Lung (tissue), 12 donors: Measurements from ENCODE around the gene NPRL2. TPM values are rescaled to one million over a fixed set of nuclear protein-coding genes. Genes with fewer than 3 reads are reported as not detected.

ENCODE experiments used
- ATAC-seq: fragments of 200-7000 bp; cut with Tn5 transposase; one replicate; pipeline ENCODE4 v1.9.1; 2020; ENCODE audit warnings: moderate number of reproducible peaks; ENCODE audit not compliant: insufficient read depth, low FRiP score
- DNase-seq, 3 donors: peaks; one replicate each; pipeline ENCODE4 v3.0.0-alpha.2; 2013 to 2017
- H3K27ac ChIP-seq, 2 donors: one replicate each; pipeline ENCODE4 v1.5.1; 2013; ENCODE audit warnings: mild to moderate bottlenecking in 2 of 2, moderate library complexity in 2 of 2, control low read depth in 1 of 2, inconsistent platforms in 1 of 2, low read depth in 1 of 2, low read length in 1 of 2
- H3K27me3 ChIP-seq, 3 donors: one replicate each; pipeline ENCODE4 v1.5.1; 2013; ENCODE audit warnings: low read length in 2 of 3; ENCODE audit not compliant: control insufficient read depth in 3 of 3, insufficient read depth in 3 of 3
- H3K36me3 ChIP-seq, 4 donors: one replicate each; pipeline ENCODE4 v1.5.1; 2013; ENCODE audit warnings: low read length in 4 of 4, mild to moderate bottlenecking in 1 of 4, moderate library complexity in 1 of 4; ENCODE audit not compliant: control insufficient read depth in 4 of 4, insufficient read depth in 4 of 4
- H3K4me1 ChIP-seq, 5 donors: one replicate each; pipeline ENCODE4 v1.5.1; 2013; ENCODE audit warnings: low read length in 5 of 5, mild to moderate bottlenecking in 2 of 5, moderate library complexity in 1 of 5; ENCODE audit not compliant: control insufficient read depth in 5 of 5, insufficient read depth in 5 of 5
- H3K4me3 ChIP-seq: one replicate; pipeline ENCODE4 v1.5.1; 2013; ENCODE audit warnings: mild to moderate bottlenecking, control low read depth, moderate library complexity
- H3K9ac ChIP-seq, 2 donors: one replicate each; pipeline ENCODE4 v1.5.1; 2013; ENCODE audit warnings: low read length in 2 of 2, control low read depth in 1 of 2; ENCODE audit not compliant: insufficient read depth in 1 of 2
- H3K9me3 ChIP-seq, 4 donors: one replicate each; pipeline ENCODE4 v1.5.1; 2013; ENCODE audit warnings: low read length in 3 of 4, mild to moderate bottlenecking in 1 of 4, moderate library complexity in 1 of 4; ENCODE audit not compliant: control insufficient read depth in 4 of 4, insufficient read depth in 3 of 4
- CTCF ChIP-seq: IDR thresholded peaks from 2 replicates; pipeline ENCODE4 v1.5.1; 2012; ENCODE audit warnings: mild to moderate bottlenecking; ENCODE audit errors: control extremely low read depth, extremely low read depth
- WGBS, 2 donors: extraction: QIAGEN DNeasy Blood & Tissue Kit; methylation state at CpG; one replicate each; pipeline ENCODE4 v1.1.7; 2013; 5-methylcytosine and 5-hydroxymethylcytosine counted together
- polyA plus RNA-seq, 2 donors: library from polyadenylated mRNA; stranded (reverse); fragments of 200-250 nt; gene quantifications; one replicate each; pipeline ENCODE4 v1.2.1, GENCODE V29; 2013
- total RNA-seq, 2 donors: library from RNA; depleted of rRNA in 1 of 2; stranded (reverse); fragments of >200 nt in 1 of 2; gene quantifications; one replicate each; pipeline ENCODE4 v1.2.1, GENCODE V29; 2014 to 2021
- donor health status: control.
- donor health status: control.
- donor health status: Bipolar disorder and iron deficiency.
- donor health status: healthy.
- donor health status: DM: yes; HTN: yes; CAD: no.

NPRL2 gene
- total and polyA plus RNA-seq, 4 donors = 12.7 to 21.9 (median 17.2) TPM

GRCh38 chr3:50330330-50330729 lies 20.2 kb downstream of the NPRL2 start:
- Histone ChIP-seq H3K4me1 (peaks cover 2 to 22% (median 11%) of the 10 kb centered on the region in 5 donors), H3K36me3 (peaks cover 27 to 44% (median 35%) of the 10 kb centered on the region in 4 donors), H3K27me3 (no peaks in the 10 kb centered on the region), H3K9ac (no peak overlapping the region), H3K9me3 (no peaks in the 10 kb centered on the region), H3K27ac (no peak overlapping the region), H3K4me3 (no peak overlapping the region)
- TF ChIP-seq CTCF = no peak
- 94 to 96% methylated on average over 10 of the region's 10 CpGs for WGBS, 2 donors
- DNase-seq (no peak), ATAC-seq (no peak)

GRCh38 chr3:50327943-50328691 lies 22.5 kb downstream of the NPRL2 start, which contains the start of gene TUSC2:
Gene TUSC2, minus strand, starts transcription at chr3:50328223. Its CDS starts 124 bp downstream, at chr3:50328099.
- no peak for TF ChIP-seq CTCF
- 2 to 3% methylated on average over 55 of the region's 55 CpGs for WGBS, 2 donors
- Histone ChIP-seq H3K27me3 (no peaks in the 10 kb centered on the region), H3K9ac (peak within 1 kb of the TSS; percentile 57 to 62), H3K9me3 (no peaks in the 10 kb centered on the region), H3K36me3 (peaks cover 27 to 46% (median 32%) of the 10 kb centered on the region in 4 donors), H3K27ac (peak within 1 kb of the TSS; percentile 82 to 89), H3K4me1 (peaks cover 2 to 23% (median 9%) of the 10 kb centered on the region in 5 donors), H3K4me3 (peak within 1 kb of the TSS; percentile 86)
- peak; percentile 90 for ATAC-seq
- DNase-seq = peak; percentile 96 to 98 (median 98)

GRCh38 chr3:50327129-50327528 lies 23.4 kb downstream of the NPRL2 start:
- H3K27ac ChIP-seq = peak overlapping the region in 1 of 2 donors; percentile 89
- peaks cover 26 to 41% (median 30%) of the 10 kb centered on the region in 4 donors for H3K36me3 ChIP-seq
- H3K9ac ChIP-seq = peak overlapping the region in 1 of 2 donors; percentile 62
- ATAC-seq = no peak
- WGBS, 2 donors = 73 to 74% methylated on average over 4 of the region's 4 CpGs
- no peak for DNase-seq
- no peak for TF ChIP-seq CTCF
- H3K4me1 ChIP-seq = peaks cover 2 to 32% (median 12%) of the 10 kb centered on the region in 5 donors
- peak overlapping the region; percentile 86 for H3K4me3 ChIP-seq
- H3K9me3 ChIP-seq = no peaks in the 10 kb centered on the region
- H3K27me3 ChIP-seq = no peaks in the 10 kb centered on the region
